Spleen (tissue), 7 donors: ENCODE measurements around the gene TNN.

Source experiments
- POLR2A ChIP-seq, 3 donors: fragments of 450-650 bp; IDR thresholded peaks; one replicate each; pipeline ENCODE4 v1.5.1; 2017; ENCODE audit warnings: antibody characterized with exemption in 3 of 3, mild to moderate bottlenecking in 1 of 3
- POLR2AphosphoS5 ChIP-seq, 3 donors: sonication (generic); formaldehyde crosslinking; IDR thresholded peaks; one replicate each; pipeline ENCODE4 v1.5.1; 2017; ENCODE audit warnings: antibody characterized with exemption in 3 of 3
- TF ChIP-seq, protein P1 (sequence below), 11 experiments: fragments of 200-600 bp in 7 of 11; fragments of 450-650 bp in 4 of 11; sonication (generic) in 4 of 11; IDR thresholded peaks in 8 of 11; conservative IDR thresholded peaks in 3 of 11; 1 replicate in 7 of 11; 2 replicates in 4 of 11; pipeline versions ENCODE4 v1.4.0 to v1.8.0; 2016 to 2021; ENCODE audit warnings: antibody characterized with exemption in 11 of 11, inconsistent platforms in 4 of 11, mild to moderate bottlenecking in 1 of 11
- donor health status: DM: no; HTN: no; CAD: no; lungs with moderate emphysema.
- donor health status: DM: no; HTN: no; CAD: no.
- donor health status: DM: no; HTN: no; CAD: no.

DNA sequence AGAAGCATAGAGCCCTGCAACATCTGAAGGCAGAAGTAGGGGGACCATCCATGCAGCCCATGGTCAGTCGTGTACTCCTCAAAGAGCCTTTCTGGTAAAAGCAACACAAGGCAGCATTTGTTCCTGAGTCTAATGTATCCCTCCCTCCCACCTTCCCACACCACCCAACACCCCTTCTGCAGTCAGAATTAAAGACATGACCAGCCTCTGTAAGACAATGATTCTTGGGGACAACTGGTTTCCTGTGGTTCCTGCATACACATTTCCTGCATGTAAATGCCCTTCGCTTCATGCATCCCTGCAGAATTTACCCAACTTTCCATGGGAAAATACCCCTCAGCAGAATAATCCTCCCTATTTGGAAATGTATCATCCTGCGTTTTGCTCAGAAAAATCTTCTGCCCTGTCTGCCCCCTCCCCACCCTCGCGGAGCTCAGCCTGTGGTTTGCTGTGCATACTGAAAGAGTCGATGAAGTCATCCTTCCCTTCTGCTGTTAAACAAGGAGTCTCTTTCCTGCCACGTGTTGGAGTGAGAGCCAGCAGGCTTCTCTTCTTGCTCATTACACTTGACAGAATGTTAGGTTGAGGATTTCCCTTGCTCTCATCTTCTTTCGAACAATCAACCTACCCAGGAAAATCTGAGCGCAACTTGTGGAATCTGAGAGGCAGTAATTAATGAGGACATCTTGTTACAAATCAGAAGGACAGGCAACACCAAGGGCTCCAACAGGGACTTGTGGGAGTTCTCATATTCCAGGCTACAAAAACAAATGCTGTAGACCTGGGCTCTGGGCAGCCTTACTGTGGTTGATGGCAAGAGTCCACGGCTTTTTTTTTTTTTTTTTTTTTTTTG lies 4.7 kb downstream of the TNN start:
- TF ChIP-seq, protein P1, sequence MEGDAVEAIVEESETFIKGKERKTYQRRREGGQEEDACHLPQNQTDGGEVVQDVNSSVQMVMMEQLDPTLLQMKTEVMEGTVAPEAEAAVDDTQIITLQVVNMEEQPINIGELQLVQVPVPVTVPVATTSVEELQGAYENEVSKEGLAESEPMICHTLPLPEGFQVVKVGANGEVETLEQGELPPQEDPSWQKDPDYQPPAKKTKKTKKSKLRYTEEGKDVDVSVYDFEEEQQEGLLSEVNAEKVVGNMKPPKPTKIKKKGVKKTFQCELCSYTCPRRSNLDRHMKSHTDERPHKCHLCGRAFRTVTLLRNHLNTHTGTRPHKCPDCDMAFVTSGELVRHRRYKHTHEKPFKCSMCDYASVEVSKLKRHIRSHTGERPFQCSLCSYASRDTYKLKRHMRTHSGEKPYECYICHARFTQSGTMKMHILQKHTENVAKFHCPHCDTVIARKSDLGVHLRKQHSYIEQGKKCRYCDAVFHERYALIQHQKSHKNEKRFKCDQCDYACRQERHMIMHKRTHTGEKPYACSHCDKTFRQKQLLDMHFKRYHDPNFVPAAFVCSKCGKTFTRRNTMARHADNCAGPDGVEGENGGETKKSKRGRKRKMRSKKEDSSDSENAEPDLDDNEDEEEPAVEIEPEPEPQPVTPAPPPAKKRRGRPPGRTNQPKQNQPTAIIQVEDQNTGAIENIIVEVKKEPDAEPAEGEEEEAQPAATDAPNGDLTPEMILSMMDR (IDR thresholded peaks at IDR 0.05 in 8 of 11, conservative IDR thresholded peaks at IDR 0.05 in 3 of 11), result no peak
- no peak for TF ChIP-seq POLR2A (IDR thresholded peaks at IDR 0.05)
- TF ChIP-seq POLR2AphosphoS5 (IDR thresholded peaks at IDR 0.05), result no peak
